NB4 (cell line): ENCODE measurements around the gene TMEM107.

Source experiments
- DNase-seq: peaks from one replicate; pipeline ENCODE4 v3.0.0; 2010; ENCODE audit warnings: low read depth
- H3K4me3 ChIP-seq: one replicate; pipeline ENCODE4 v1.5.1; 2011; ENCODE audit warnings: mild to moderate bottlenecking, low read depth, low read length, moderate library complexity
- CTCF ChIP-seq: IDR thresholded peaks from one replicate; pipeline ENCODE4 v1.5.1; 2012; ENCODE audit warnings: low read depth, low read length
- MAX ChIP-seq: IDR thresholded peaks from 2 replicates; pipeline ENCODE4 v1.6.1; 2011; ENCODE audit warnings: low read depth, low read length
- MYC ChIP-seq: IDR thresholded peaks from 2 replicates; pipeline ENCODE4 v1.6.1; 2011; ENCODE audit warnings: low read depth, low read length
- POLR2A ChIP-seq: IDR thresholded peaks from 2 replicates; pipeline ENCODE4 v1.6.1; 2011; ENCODE audit warnings: mild to moderate bottlenecking; ENCODE audit not compliant: insufficient read length; ENCODE audit errors: extremely low read depth

Gene TMEM107

GRCh38 chr17:8143581-8144400 lies 32.4 kb downstream of the TMEM107 start:
- TF ChIP-seq MAX: no peak
- no peak for TF ChIP-seq POLR2A
- TF ChIP-seq MYC: no peak
- no peak for TF ChIP-seq CTCF
- no peak overlapping the region for H3K4me3 ChIP-seq
- no peak for DNase-seq

- no peak for DNase-seq
- no peak overlapping the region for H3K4me3 ChIP-seq
- TF ChIP-seq POLR2A: no peak
- no peak for TF ChIP-seq CTCF
- no peak for TF ChIP-seq MYC
- TF ChIP-seq MAX: no peak
Measured at GRCh38 chr17:8142887-8143580, 33.1 kb downstream of the TMEM107 start.

- no peak overlapping the region for H3K4me3 ChIP-seq
- no peak for DNase-seq
- TF ChIP-seq MAX: no peak
- no peak for TF ChIP-seq MYC
- TF ChIP-seq CTCF: no peak
- no peak for TF ChIP-seq POLR2A
Measured at GRCh38 chr17:8142158-8142886, 33.9 kb downstream of the TMEM107 start.

- no peak for TF ChIP-seq POLR2A
- no peak for TF ChIP-seq MYC
- no peak for TF ChIP-seq MAX
- no peak for TF ChIP-seq CTCF
- no peak for DNase-seq
Measured at GRCh38 chr17:8141741-8142140, 34.4 kb downstream of the TMEM107 start.

GRCh38 chr17:8141045-8141444 lies 35.1 kb downstream of the TMEM107 start:
- H3K4me3 ChIP-seq: no peak overlapping the region
- DNase-seq: no peak
- TF ChIP-seq MYC (no peak), POLR2A (no peak), MAX (no peak), CTCF (no peak)

More at GRCh38 chr17:8141741-8142140, 34.4 kb downstream of the TMEM107 start:
- H3K4me3 ChIP-seq: no peak overlapping the region
